ENCODE results near the gene ANKS1B.

The ANKS1B gene

GRCh38 chr12:99192489-99192888 lies 792.2 kb downstream of the ANKS1B start:
- no peak for DNase-seq (ENCODE audit: low spot score)

GRCh38 chr12:99176871-99177270 lies 807.9 kb downstream of the ANKS1B start:
- DNase-seq (ENCODE audit: low spot score): no peak

- no peak for DNase-seq (ENCODE audit: low spot score)
Observed at GRCh38 chr12:99170461-99170860, 814.3 kb downstream of the ANKS1B start.

- no peak for DNase-seq (ENCODE audit: low spot score)
Observed at GRCh38 chr12:99170037-99170436, 814.7 kb downstream of the ANKS1B start.

- DNase-seq (ENCODE audit: low spot score): no peak
Observed at GRCh38 chr12:99157946-99158345, 826.8 kb downstream of the ANKS1B start.

GRCh38 chr12:99154983-99155336 lies 829.8 kb downstream of the ANKS1B start:
- no peak for DNase-seq (ENCODE audit: low spot score)

GRCh38 chr12:99154216-99154982 lies 830.3 kb downstream of the ANKS1B start:
- no peak for DNase-seq (ENCODE audit: low spot score)

- DNase-seq (ENCODE audit: low spot score): no peak
Observed at GRCh38 chr12:99153293-99153692, 831.4 kb downstream of the ANKS1B start.

GRCh38 chr12:99152337-99152736 lies 832.4 kb downstream of the ANKS1B start:
- DNase-seq (ENCODE audit: low spot score): no peak

GRCh38 chr12:99151744-99152143 lies 833.0 kb downstream of the ANKS1B start:
- no peak for DNase-seq (ENCODE audit: low spot score)

- no peak for DNase-seq (ENCODE audit: low spot score)
Observed at GRCh38 chr12:99147130-99147529, 837.6 kb downstream of the ANKS1B start.

GRCh38 chr12:99146730-99147129 lies 838.0 kb downstream of the ANKS1B start:
- DNase-seq (ENCODE audit: low spot score): no peak

- DNase-seq (ENCODE audit: low spot score): no peak
Observed at GRCh38 chr12:99146185-99146584, 838.6 kb downstream of the ANKS1B start.

GRCh38 chr12:99142651-99143050 lies 842.1 kb downstream of the ANKS1B start:
- DNase-seq (ENCODE audit: low spot score): no peak

- no peak for DNase-seq (ENCODE audit: low spot score)
Observed at GRCh38 chr12:99140017-99140720, 844.6 kb downstream of the ANKS1B start.

GRCh38 chr12:99138393-99138792 lies 846.3 kb downstream of the ANKS1B start:
- DNase-seq (ENCODE audit: low spot score): no peak

GRCh38 chr12:99137124-99137855 lies 847.4 kb downstream of the ANKS1B start:
- no peak for DNase-seq (ENCODE audit: low spot score)

- no peak for DNase-seq (ENCODE audit: low spot score)
Observed at GRCh38 chr12:99136516-99136915, 848.2 kb downstream of the ANKS1B start.

- no peak for DNase-seq (ENCODE audit: low spot score)
Observed at GRCh38 chr12:99135376-99135775, 849.4 kb downstream of the ANKS1B start.

- no peak for DNase-seq (ENCODE audit: low spot score)
Observed at GRCh38 chr12:99133401-99133800, 851.3 kb downstream of the ANKS1B start.

GRCh38 chr12:99131751-99132199 lies 853.0 kb downstream of the ANKS1B start:
- DNase-seq (ENCODE audit: low spot score): no peak

- no peak for DNase-seq (ENCODE audit: low spot score)
Observed at GRCh38 chr12:99130808-99131553, 853.8 kb downstream of the ANKS1B start.
